Duodenal mucosa (tissue), 2 donors: Measurements from ENCODE around the gene MBOAT2.

Source experiments
- H3K27ac ChIP-seq: one replicate; pipeline ENCODE4 v1.7.0; 2013; ENCODE audit warnings: low read depth, low read length
- H3K27me3 ChIP-seq, 2 donors: one replicate each; pipeline ENCODE4 v1.7.0; 2013; ENCODE audit warnings: low read length in 2 of 2, control low read depth in 1 of 2; ENCODE audit not compliant: insufficient read depth in 2 of 2, control insufficient read depth in 1 of 2
- H3K36me3 ChIP-seq, 2 donors: one replicate each; pipeline ENCODE4 v1.7.0; 2013; ENCODE audit warnings: low read length in 2 of 2, control low read depth in 1 of 2; ENCODE audit not compliant: insufficient read depth in 2 of 2, control insufficient read depth in 1 of 2
- H3K4me1 ChIP-seq, 2 donors: one replicate each; pipeline ENCODE4 v1.7.0; 2013; ENCODE audit warnings: low read length in 2 of 2, control low read depth in 1 of 2; ENCODE audit not compliant: insufficient read depth in 2 of 2, control insufficient read depth in 1 of 2
- H3K4me3 ChIP-seq, 2 donors: one replicate each; pipeline ENCODE4 v1.7.0; 2013; ENCODE audit warnings: low read length in 2 of 2, low read depth in 1 of 2
- H3K9ac ChIP-seq, 2 donors: one replicate each; pipeline ENCODE4 v1.7.0; 2013; ENCODE audit warnings: low read length in 2 of 2, low read depth in 1 of 2
- H3K9me3 ChIP-seq, 2 donors: one replicate each; pipeline ENCODE4 v1.7.0; 2013; ENCODE audit warnings: low read length in 2 of 2, control low read depth in 1 of 2; ENCODE audit not compliant: control insufficient read depth in 1 of 2

The MBOAT2 gene

DNA sequence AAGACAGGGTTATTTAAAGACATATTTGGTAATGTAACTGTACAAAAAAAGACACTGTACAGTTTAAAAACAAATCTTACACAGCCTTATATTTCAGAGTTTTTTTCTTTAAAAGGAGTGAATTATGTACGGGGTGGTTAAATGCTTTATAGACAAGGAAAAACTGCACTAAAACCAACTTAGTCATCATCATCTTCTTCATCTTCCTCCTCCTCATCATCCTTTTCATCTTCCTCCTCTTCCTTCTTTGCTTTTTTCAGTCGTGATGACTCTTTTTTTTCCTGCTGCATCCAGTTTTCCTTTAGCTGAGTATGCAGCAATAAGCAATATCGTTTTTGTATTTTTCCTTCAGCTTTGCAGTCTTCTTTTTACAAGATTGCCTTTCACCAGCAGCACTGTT is 14.6 kb upstream of the MBOAT2 start:
- Histone ChIP-seq H3K4me3 (peak overlapping the region in 1 of 2 donors; percentile 50), H3K36me3 (no peaks in the 10 kb centered on the region), H3K27ac (no peak overlapping the region), H3K4me1 (no peaks in the 10 kb centered on the region), H3K9ac (no peak overlapping the region), H3K9me3 (no peaks in the 10 kb centered on the region), H3K27me3 (peaks cover 0 to 4% of the 10 kb centered on the region in 2 donors)

DNA sequence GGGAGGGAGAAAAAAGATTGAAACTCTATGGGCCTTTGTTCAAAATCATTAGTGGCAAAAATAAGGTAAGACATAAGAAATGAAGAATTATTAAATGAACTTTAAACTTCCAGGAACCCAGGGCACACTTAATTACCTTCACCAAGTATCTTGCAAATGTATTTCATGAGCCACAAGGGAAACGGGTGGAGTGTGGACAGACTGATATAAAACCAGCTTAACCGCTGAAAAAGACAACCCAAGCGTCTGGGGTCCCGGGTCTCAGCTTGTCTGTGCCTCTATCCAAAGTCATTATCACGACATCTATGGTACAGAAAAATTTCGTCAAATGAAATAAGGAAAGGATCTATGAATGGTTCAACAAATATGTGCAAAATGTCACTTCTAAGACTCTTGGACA is 13.9 kb upstream of the MBOAT2 start:
- H3K9me3 ChIP-seq, result no peaks in the 10 kb centered on the region
- no peaks in the 10 kb centered on the region for H3K4me1 ChIP-seq
- no peak overlapping the region for H3K9ac ChIP-seq
- no peak overlapping the region for H3K4me3 ChIP-seq
- no peak overlapping the region for H3K27ac ChIP-seq
- H3K36me3 ChIP-seq, result no peaks in the 10 kb centered on the region
- peaks cover 0 to 4% of the 10 kb centered on the region in 2 donors for H3K27me3 ChIP-seq

DNA sequence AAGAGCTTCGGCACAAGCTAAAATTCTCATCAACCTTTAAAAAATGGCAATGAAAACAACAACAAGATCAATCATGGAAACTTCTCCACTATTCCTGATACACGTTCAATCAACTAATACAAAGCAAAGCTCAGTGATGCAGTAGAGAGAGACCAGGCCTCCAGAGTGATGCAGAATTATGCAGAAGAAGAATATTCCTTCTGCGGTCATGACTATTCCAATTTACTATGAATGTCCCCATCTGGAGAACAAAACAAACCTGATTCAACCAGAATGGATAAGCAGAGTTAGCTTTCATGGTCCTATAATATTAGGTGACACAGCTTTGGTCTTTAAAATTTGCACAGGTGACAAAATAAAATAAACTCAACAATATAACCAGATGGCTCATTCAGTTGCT is 12.5 kb upstream of the MBOAT2 start:
- no peaks in the 10 kb centered on the region for H3K36me3 ChIP-seq
- H3K9ac ChIP-seq, result no peak overlapping the region
- no peak overlapping the region for H3K4me3 ChIP-seq
- no peaks in the 10 kb centered on the region for H3K4me1 ChIP-seq
- H3K27ac ChIP-seq, result no peak overlapping the region
- H3K9me3 ChIP-seq, result no peaks in the 10 kb centered on the region
- peaks cover 0 to 4% of the 10 kb centered on the region in 2 donors for H3K27me3 ChIP-seq

DNA sequence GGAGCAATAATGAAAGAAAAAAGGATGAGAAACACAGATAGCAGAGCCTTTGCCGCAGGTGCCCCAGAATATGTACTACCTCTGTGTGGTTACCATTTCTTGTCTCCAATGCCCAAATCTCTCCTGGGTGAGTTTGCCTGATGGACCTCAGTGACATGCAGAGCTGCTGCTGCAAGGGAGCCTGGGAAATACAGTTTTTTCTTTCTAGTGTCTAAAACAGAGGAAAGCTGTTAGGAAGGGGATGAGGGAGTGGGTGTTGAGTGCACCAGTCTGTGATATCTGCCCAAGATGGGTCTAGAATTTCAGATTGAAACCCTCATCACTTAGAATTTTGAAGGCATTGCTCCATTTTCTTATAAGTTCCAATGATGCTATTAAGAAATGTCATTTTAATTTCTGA is 9.9 kb upstream of the MBOAT2 start:
- no peaks in the 10 kb centered on the region for H3K9me3 ChIP-seq
- no peaks in the 10 kb centered on the region for H3K36me3 ChIP-seq
- no peaks in the 10 kb centered on the region for H3K4me1 ChIP-seq
- H3K4me3 ChIP-seq, result no peak overlapping the region
- no peak overlapping the region for H3K9ac ChIP-seq
- H3K27me3 ChIP-seq, result peaks cover 0 to 4% of the 10 kb centered on the region in 2 donors
- no peak overlapping the region for H3K27ac ChIP-seq

DNA sequence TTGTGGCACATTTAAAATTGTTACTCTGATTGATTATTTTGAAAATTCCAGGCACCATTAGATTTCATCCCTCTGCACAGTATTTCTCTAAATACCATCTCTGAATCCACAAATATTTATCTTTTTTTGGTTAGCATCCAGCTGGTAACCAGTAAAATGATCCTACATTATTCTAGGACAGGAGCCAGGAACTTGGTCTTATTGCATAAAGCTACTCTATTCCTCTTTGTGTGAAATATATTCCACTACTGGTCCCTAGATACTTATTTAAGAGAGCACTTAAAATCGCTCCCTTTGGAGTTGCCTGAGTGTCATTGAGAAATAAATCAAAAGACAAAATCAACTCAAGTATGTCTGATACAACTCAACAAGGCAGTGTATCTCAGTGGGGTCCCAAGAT is 7.4 kb upstream of the MBOAT2 start:
- H3K4me1 ChIP-seq, result no peaks in the 10 kb centered on the region
- H3K4me3 ChIP-seq, result no peak overlapping the region
- no peak overlapping the region for H3K9ac ChIP-seq
- H3K27me3 ChIP-seq, result peaks cover 0 to 4% of the 10 kb centered on the region in 2 donors
- H3K27ac ChIP-seq, result no peak overlapping the region
- no peaks in the 10 kb centered on the region for H3K9me3 ChIP-seq
- H3K36me3 ChIP-seq, result no peaks in the 10 kb centered on the region

DNA sequence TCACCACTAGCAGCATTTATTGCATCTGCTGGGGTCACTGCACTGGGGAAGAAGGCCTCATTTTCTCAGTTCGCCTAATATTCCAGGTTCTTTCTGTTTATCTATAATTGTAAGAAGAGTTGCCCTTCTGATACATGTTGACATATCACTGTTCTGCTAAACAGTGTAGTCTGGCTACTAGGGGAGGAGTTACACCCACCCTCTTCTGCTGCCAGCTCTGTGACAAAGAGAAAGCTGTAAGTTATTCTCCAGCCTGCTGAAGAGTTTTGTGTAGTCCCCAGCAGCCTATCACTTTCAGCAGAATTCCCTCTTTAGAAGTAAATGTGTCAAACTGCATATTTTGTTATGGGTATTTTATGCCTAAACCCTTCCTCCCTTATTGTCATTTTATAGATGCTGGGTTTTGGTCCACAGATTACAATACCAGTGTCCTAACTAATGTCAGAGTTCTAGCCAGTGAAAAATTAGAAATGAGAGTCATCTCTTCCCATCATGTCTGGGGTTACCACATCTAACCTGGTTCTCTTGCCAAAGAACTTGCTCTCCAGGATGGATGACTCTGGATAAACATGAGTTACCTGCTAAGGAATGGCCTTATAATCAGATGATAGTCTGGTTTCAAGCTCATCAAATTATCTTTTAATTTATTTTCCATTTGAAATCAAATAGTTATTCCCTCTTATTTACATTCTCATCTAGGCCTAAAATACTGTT is 5.6 kb upstream of the MBOAT2 start:
- Histone ChIP-seq H3K9ac (no peak overlapping the region), H3K4me3 (no peak overlapping the region), H3K9me3 (no peaks in the 10 kb centered on the region), H3K36me3 (no peaks in the 10 kb centered on the region), H3K27ac (no peak overlapping the region), H3K4me1 (peaks cover 0 to 3% of the 10 kb centered on the region in 2 donors), H3K27me3 (peaks cover 0 to under 1% of the 10 kb centered on the region in 2 donors)

DNA sequence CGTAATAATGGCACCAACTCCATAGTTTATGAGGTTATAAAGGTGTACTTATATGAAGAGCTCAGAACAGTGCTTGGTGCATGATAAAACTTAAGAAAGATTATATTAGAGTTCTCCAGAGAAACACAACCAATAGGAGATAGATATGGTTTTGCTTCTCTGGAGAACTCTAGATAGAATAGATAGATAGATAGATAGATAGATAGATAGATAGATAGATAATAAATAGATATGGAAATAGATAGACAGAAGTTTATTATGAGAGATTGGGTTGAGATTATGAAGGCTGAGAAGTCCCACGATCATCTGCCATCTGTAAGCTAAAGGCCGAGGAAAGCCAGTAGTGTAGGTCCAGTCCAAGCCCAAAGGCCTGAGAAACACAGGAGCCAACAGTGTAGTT is 2.9 kb upstream of the MBOAT2 start:
- H3K9ac ChIP-seq, result no peak overlapping the region
- H3K36me3 ChIP-seq, result no peaks in the 10 kb centered on the region
- H3K27me3 ChIP-seq, result peaks cover 0 to 9% of the 10 kb centered on the region in 2 donors
- no peaks in the 10 kb centered on the region for H3K9me3 ChIP-seq
- no peak overlapping the region for H3K4me3 ChIP-seq
- H3K27ac ChIP-seq, result no peak overlapping the region
- H3K4me1 ChIP-seq, result peaks cover 4 to 9% of the 10 kb centered on the region in 2 donors

DNA sequence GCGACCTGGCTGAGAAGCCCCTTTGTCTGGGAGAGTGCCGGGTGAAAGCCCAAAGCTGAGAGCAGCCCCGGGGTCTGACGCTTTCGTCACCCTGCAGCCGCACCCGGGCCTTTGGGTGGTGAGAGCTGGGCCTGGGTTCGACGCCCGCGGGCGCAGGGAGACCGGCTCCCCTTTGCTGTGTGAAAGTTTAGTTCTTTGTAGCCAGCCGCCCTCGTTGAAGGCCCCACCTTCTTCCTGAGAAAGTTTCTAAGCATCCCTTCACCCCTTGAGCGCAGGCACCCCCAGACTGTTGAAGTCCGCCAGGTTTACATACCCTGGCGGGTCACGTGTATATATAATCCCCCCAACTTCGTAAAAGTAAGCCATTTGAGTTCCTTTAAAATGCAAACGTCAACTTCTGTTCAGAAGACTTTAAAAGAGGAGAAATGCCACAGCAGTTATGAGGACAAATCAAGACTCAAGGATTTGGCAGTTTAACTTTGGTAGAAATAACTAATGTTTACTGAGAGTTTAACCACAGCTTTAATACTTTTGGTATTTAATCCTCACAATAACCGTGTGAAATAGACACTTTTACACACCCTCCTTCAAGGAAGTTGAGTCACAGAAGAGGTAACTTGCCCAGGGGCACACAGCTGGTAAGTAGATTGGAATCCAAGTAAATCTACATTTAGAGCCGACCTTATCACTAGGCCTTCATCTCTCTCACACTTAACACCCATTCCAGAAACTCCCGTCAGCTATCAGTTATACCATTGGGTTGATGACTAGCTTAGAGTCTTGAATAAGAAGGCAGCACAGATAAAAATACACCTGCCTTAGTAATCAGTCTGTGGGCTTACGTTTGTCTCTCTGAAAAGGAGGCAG is 1.1 kb upstream of the MBOAT2 start:
- Histone ChIP-seq H3K27me3 (peaks cover 0 to 9% of the 10 kb centered on the region in 2 donors), H3K4me1 (peaks cover 4 to 9% of the 10 kb centered on the region in 2 donors), H3K4me3 (peak overlapping the region; percentile 51 to 69), H3K27ac (no peak overlapping the region), H3K9me3 (no peaks in the 10 kb centered on the region), H3K36me3 (no peaks in the 10 kb centered on the region), H3K9ac (peak overlapping the region; percentile 38 to 46)

DNA sequence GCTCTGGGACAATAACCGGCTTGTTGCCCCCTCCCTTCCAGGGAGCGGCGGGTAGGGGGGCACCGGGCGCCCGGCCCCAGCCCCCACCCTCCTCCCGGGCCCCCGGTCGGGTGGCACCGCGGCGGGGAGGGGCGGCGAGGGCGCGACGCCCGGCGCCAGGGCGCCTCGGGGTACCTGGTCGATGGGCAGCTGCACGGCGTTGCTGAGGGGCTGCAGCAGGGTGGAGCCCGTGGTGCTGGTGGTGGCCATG is 193 bp downstream of the MBOAT2 start:
- Histone ChIP-seq H3K27me3 (peaks cover 0 to 9% of the 10 kb centered on the region in 2 donors), H3K27ac (no peak overlapping the region), H3K36me3 (no peaks in the 10 kb centered on the region), H3K4me3 (peak overlapping the region; percentile 53 to 66), H3K9me3 (no peaks in the 10 kb centered on the region), H3K4me1 (peaks cover 4 to 9% of the 10 kb centered on the region in 2 donors), H3K9ac (no peak overlapping the region)

DNA sequence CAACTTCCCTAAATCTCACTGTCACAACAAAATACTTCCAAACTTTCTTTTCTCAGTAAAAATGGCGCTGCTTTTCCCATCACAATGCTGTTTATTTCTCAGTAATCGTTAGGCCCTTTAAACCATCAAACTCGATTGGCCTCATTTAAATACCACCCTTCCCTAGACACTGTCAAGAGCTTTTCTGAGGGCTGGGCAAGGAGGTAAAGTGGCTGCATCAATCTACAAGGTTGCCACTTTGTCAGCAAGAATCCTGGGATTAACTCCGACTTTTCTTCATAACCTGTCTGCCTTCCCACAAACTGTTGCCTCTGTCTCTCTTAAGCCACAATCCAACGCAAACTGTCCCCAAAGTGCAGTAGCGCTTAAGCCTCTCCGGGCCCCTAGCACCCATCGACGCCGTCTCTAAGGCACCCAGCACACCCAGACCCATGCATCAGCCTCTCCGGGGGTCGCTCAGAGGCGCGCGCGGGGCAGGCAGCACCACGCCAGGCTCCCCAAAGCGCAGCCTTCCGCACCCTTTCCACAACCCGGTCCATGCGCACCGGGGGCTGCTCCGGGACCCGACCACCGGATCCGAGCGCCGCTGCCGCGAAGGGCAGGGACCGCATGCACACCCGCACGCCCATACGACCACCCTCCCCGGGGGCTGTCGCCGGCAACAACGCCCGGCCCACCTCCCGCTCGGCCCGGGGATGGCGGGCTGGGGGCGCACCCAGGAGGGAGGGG is 683 bp downstream of the MBOAT2 start:
- peaks cover 0 to 9% of the 10 kb centered on the region in 2 donors for H3K27me3 ChIP-seq
- peaks cover 4 to 9% of the 10 kb centered on the region in 2 donors for H3K4me1 ChIP-seq
- no peak overlapping the region for H3K27ac ChIP-seq
- H3K36me3 ChIP-seq, result no peaks in the 10 kb centered on the region
- H3K9me3 ChIP-seq, result no peaks in the 10 kb centered on the region
- peak overlapping the region; percentile 21 to 38 for H3K9ac ChIP-seq
- H3K4me3 ChIP-seq, result peak overlapping the region; percentile 53 to 66
